Measurements from ENCODE around the gene CNTN3. TPM values are rescaled to one million over a fixed set of nuclear protein-coding genes. Genes with fewer than 3 reads are reported as not detected.

Gene CNTN3
- total RNA-seq, 4 donors from 2014 or later, result 1.5 to 3.6 (median 2.3) TPM

- Histone ChIP-seq H3K4me1 (no peaks in the 10 kb centered on the region), H3K27ac (no peak overlapping the region), H3K27me3 (no peaks in the 10 kb centered on the region), H3K36me3 (no peaks in the 10 kb centered on the region), H3K9me3 (no peaks in the 10 kb centered on the region), H3K4me3 (no peak overlapping the region)
- no peak for TF ChIP-seq POLR2A (IDR thresholded peaks at IDR 0.05)
- TF ChIP-seq EP300 (IDR thresholded peaks at IDR 0.05), result no peak
- no peak for TF ChIP-seq CTCF (IDR thresholded peaks at IDR 0.05)
- WGBS, 2 donors, result 37 to 44% methylated on average over 2 of the region's 2 CpGs
- no peak for DNase-seq (ENCODE audit: low spot score in 2 of 2)
These were observed 36.8 kb upstream of the CNTN3 start for GRCh38 chr3:74651292-74651691.

GRCh38 chr3:74648107-74648506 is 33.6 kb upstream of the CNTN3 start:
- Histone ChIP-seq H3K27ac (no peak overlapping the region), H3K27me3 (no peaks in the 10 kb centered on the region), H3K4me1 (no peaks in the 10 kb centered on the region), H3K9me3 (no peaks in the 10 kb centered on the region), H3K4me3 (no peak overlapping the region), H3K36me3 (no peaks in the 10 kb centered on the region)
- TF ChIP-seq EP300 (IDR thresholded peaks at IDR 0.05) (no peak), CTCF (IDR thresholded peaks at IDR 0.05) (no peak), POLR2A (IDR thresholded peaks at IDR 0.05) (no peak)
- 72 to 87% methylated on average over 4 of the region's 4 CpGs for WGBS, 2 donors
- DNase-seq (ENCODE audit: low spot score in 2 of 2), result no peak

GRCh38 chr3:74646094-74646493 is 31.6 kb upstream of the CNTN3 start:
- H3K4me3 ChIP-seq, result no peak overlapping the region
- TF ChIP-seq CTCF (IDR thresholded peaks at IDR 0.05) (no peak), POLR2A (IDR thresholded peaks at IDR 0.05) (no peak), EP300 (IDR thresholded peaks at IDR 0.05) (no peak)
- no peaks in the 10 kb centered on the region for H3K36me3 ChIP-seq
- H3K27me3 ChIP-seq, result no peaks in the 10 kb centered on the region
- H3K9me3 ChIP-seq, result no peaks in the 10 kb centered on the region
- H3K4me1 ChIP-seq, result no peaks in the 10 kb centered on the region
- no peak for DNase-seq (ENCODE audit: low spot score in 2 of 2)
- no peak overlapping the region for H3K27ac ChIP-seq
- 48 to 100% methylated on average over 1 of the region's 1 CpG for WGBS, 2 donors

GRCh38 chr3:74643636-74644035 is 29.2 kb upstream of the CNTN3 start:
- peak in 1 of 2 donors; percentile 49 for DNase-seq (ENCODE audit: low spot score in 2 of 2)
- Histone ChIP-seq H3K4me3 (no peak overlapping the region), H3K36me3 (no peaks in the 10 kb centered on the region), H3K27me3 (no peaks in the 10 kb centered on the region), H3K27ac (no peak overlapping the region), H3K4me1 (no peaks in the 10 kb centered on the region), H3K9me3 (no peaks in the 10 kb centered on the region)
- WGBS, 2 donors, result 39 to 43% methylated on average over 5 of the region's 5 CpGs
- no peak for TF ChIP-seq CTCF (IDR thresholded peaks at IDR 0.05)
- TF ChIP-seq POLR2A (IDR thresholded peaks at IDR 0.05), result no peak
- peak in 1 of 2 donors; percentile 12 for TF ChIP-seq EP300 (IDR thresholded peaks at IDR 0.05)

GRCh38 chr3:74642876-74643275 is 28.4 kb upstream of the CNTN3 start:
- H3K4me3 ChIP-seq, result no peak overlapping the region
- WGBS, 2 donors, result 75 to 84% methylated on average over 1 of the region's 1 CpG
- DNase-seq (ENCODE audit: low spot score in 2 of 2), result no peak
- H3K9me3 ChIP-seq, result no peaks in the 10 kb centered on the region
- TF ChIP-seq EP300 (IDR thresholded peaks at IDR 0.05) (no peak), CTCF (IDR thresholded peaks at IDR 0.05) (no peak), POLR2A (IDR thresholded peaks at IDR 0.05) (no peak)
- no peaks in the 10 kb centered on the region for H3K36me3 ChIP-seq
- H3K4me1 ChIP-seq, result no peaks in the 10 kb centered on the region
- no peak overlapping the region for H3K27ac ChIP-seq
- no peaks in the 10 kb centered on the region for H3K27me3 ChIP-seq
